Colonic mucosa (tissue), 4 donors: Measurements from ENCODE around the gene MYO7B. TPM values are rescaled to one million over a fixed set of nuclear protein-coding genes. Genes with fewer than 3 reads are reported as not detected.

Experiments
- DNase-seq: peaks from one replicate; pipeline ENCODE4 v3.0.0-alpha.2; 2020
- H3K27ac ChIP-seq: fragments of 200-600 bp; one replicate; pipeline ENCODE4 v1.8.0; 2021
- H3K27me3 ChIP-seq: fragments of 200-600 bp; one replicate; pipeline ENCODE4 v1.8.0; 2021
- H3K36me3 ChIP-seq: fragments of 200-600 bp; one replicate; pipeline ENCODE4 v1.8.0; 2021
- H3K4me1 ChIP-seq: fragments of 200-600 bp; one replicate; pipeline ENCODE4 v1.8.0; 2021; ENCODE audit warnings: mild to moderate bottlenecking
- H3K4me3 ChIP-seq: fragments of 200-600 bp; one replicate; pipeline ENCODE4 v1.8.0; 2021
- H3K9ac ChIP-seq, 2 donors: one replicate each; pipeline ENCODE4 v1.7.0; 2013; ENCODE audit warnings: control low read depth in 2 of 2, low read depth in 2 of 2, low read length in 2 of 2
- H3K9me3 ChIP-seq: fragments of 200-600 bp; one replicate; pipeline ENCODE4 v1.8.0; 2021
- CTCF ChIP-seq: fragments of 200-600 bp; IDR thresholded peaks from one replicate; pipeline ENCODE4 v1.8.0; 2022; ENCODE audit warnings: antibody characterized with exemption, mild to moderate bottlenecking
- intact Hi-C: fragments of 100-400 bp; cut with DNase I; formaldehyde crosslinking; loops from one replicate; pipeline ENCODE4 v1.14.1; 2022
- total RNA-seq, 2 donors: library from RNA; stranded (reverse); fragmentation: NEBNext Ultra II Directional in 1 of 2; extraction: Animal tissue kit (Norgen Biotek cat#: 25700) in 1 of 2; gene quantifications; one replicate each; pipeline ENCODE4 v1.2.1, GENCODE V29; 2021
- donor health status: healthy.
- donor health status: DM: no; HTN: no; CAD: no.
- donor health status: DM: no; HTN: no; CAD: no.

MYO7B gene
- total RNA-seq, 2 donors from 2014 or later: 159 to 218 TPM

GRCh38 chr2:127514485-127514884 lies 21.0 kb upstream of the MYO7B start:
- intact Hi-C loops: no loop called here
- TF ChIP-seq CTCF: no peak
- Histone ChIP-seq H3K9ac (no peak overlapping the region), H3K27ac (no peak overlapping the region), H3K9me3 (no peaks in the 10 kb centered on the region), H3K27me3 (no peaks in the 10 kb centered on the region), H3K36me3 (no peaks in the 10 kb centered on the region), H3K4me1 (no peaks in the 10 kb centered on the region), H3K4me3 (no peak overlapping the region)
- DNase-seq: no peak

DNA sequence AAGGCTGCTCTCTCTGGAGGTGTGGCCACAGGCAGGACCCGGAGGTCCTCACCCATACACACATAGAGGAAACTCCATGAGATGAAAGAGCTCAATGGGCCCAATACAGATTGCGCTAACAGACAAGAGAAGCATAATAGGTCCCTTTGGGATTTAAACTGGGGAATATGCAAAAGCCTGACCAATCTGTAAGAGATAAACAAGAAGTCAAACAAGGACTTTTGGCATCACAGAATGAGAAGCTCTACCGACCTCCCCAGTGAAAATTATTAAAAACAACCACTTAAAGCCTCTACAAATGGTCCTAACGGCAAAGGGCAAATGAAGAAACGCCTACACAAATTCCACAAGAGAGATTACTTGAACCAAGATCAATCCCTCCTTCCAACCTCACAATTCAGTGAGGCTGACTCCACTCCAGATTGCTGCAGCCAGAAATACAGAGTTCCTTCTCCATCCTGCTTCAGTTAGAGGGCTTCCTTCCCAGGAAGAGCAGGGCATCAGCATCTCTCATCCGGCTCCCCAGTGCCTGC lies 20.0 kb upstream of the MYO7B start:
- no peaks in the 10 kb centered on the region for H3K9me3 ChIP-seq
- no peaks in the 10 kb centered on the region for H3K36me3 ChIP-seq
- intact Hi-C loops: no loop called here
- no peak overlapping the region for H3K4me3 ChIP-seq
- no peak for DNase-seq
- H3K27me3 ChIP-seq: no peaks in the 10 kb centered on the region
- no peak for TF ChIP-seq CTCF
- H3K4me1 ChIP-seq: no peaks in the 10 kb centered on the region
- H3K27ac ChIP-seq: no peak overlapping the region
- H3K9ac ChIP-seq: peak overlapping the region in 1 of 2 donors; percentile 31

DNA sequence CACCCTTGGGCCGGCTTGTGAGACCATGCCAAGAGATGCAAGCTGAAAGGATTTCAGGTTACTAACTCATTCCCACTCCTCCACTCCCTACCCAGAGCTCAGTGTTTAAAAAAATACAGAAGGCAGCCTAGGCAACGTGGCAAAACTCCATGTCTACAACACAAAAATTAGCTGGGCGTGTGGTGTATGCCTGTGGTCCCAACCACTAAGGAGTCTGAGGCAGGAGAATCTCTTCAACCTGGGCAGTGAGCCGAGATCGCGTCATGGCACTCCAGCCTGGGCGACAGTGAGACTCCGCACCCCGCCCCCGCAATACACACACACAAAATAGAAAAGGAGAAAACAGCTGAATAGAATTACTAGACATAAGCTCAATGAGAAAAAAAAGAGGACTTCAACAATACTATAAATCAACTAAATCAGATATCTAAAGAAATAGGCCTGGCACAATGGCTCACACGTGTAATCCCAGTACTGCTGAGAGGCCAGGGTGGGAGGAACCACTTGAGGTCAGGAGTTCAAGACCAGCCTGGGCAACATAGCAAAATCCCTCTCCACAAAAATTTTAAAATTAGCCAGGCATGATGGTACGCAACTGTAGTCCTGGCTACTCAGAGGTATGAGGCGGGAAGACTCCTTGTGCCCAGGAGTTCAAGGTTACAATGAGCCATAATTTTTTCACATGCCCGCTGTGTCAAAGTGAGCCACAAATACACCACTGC lies 19.3 kb upstream of the MYO7B start:
- Histone ChIP-seq H3K36me3 (no peaks in the 10 kb centered on the region), H3K27me3 (no peaks in the 10 kb centered on the region), H3K27ac (no peak overlapping the region), H3K4me3 (no peak overlapping the region), H3K9ac (peak overlapping the region in 1 of 2 donors; percentile 31), H3K4me1 (no peaks in the 10 kb centered on the region), H3K9me3 (no peaks in the 10 kb centered on the region)
- DNase-seq: peak; percentile 52
- TF ChIP-seq CTCF: no peak
- intact Hi-C loops: no loop called here

GRCh38 chr2:127517465-127517864 lies 18.0 kb upstream of the MYO7B start:
- DNase-seq: no peak
- H3K27me3 ChIP-seq: no peaks in the 10 kb centered on the region
- H3K36me3 ChIP-seq: no peaks in the 10 kb centered on the region
- H3K4me3 ChIP-seq: no peak overlapping the region
- no peak overlapping the region for H3K9ac ChIP-seq
- no peaks in the 10 kb centered on the region for H3K9me3 ChIP-seq
- intact Hi-C loops: no loop called here
- TF ChIP-seq CTCF: no peak
- H3K27ac ChIP-seq: no peak overlapping the region
- H3K4me1 ChIP-seq: no peaks in the 10 kb centered on the region

DNA sequence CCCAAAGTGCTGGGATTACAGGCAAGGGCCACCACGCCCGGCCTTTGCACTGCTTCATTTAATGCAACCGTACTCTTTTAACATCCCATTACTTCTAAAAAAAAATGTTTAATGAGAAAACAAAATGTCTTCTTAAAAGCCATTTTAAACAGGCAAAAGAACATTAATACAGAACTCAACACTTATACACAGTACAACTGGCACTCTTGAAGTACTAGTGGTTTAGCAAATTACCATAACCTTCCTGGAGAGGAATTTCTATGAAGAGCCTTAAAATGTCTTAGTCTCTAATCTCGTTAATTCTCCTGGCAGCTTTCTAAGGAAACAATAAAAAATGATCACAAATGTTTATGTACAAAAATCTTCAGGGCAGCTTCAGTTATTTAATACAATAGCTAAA lies 15.1 kb upstream of the MYO7B start:
- TF ChIP-seq CTCF: no peak
- Histone ChIP-seq H3K27ac (no peak overlapping the region), H3K9me3 (no peaks in the 10 kb centered on the region), H3K27me3 (no peaks in the 10 kb centered on the region), H3K36me3 (no peaks in the 10 kb centered on the region), H3K4me3 (no peak overlapping the region), H3K9ac (no peak overlapping the region), H3K4me1 (no peaks in the 10 kb centered on the region)
- intact Hi-C loops: no loop called here
- no peak for DNase-seq
